Measurements from ENCODE around the gene SLC9A1.

GRCh38 chr1:27122652-27123051 is 32.3 kb downstream of the SLC9A1 start:
- TF ChIP-seq CBX5 (IDR thresholded peaks at IDR 0.05; ENCODE audit: low read depth, low read length): no peak
- TF ChIP-seq EZH2 (IDR thresholded peaks at IDR 0.05; ENCODE audit: low read depth, low read length, severe bottlenecking): no peak
- TF ChIP-seq, protein P1, sequence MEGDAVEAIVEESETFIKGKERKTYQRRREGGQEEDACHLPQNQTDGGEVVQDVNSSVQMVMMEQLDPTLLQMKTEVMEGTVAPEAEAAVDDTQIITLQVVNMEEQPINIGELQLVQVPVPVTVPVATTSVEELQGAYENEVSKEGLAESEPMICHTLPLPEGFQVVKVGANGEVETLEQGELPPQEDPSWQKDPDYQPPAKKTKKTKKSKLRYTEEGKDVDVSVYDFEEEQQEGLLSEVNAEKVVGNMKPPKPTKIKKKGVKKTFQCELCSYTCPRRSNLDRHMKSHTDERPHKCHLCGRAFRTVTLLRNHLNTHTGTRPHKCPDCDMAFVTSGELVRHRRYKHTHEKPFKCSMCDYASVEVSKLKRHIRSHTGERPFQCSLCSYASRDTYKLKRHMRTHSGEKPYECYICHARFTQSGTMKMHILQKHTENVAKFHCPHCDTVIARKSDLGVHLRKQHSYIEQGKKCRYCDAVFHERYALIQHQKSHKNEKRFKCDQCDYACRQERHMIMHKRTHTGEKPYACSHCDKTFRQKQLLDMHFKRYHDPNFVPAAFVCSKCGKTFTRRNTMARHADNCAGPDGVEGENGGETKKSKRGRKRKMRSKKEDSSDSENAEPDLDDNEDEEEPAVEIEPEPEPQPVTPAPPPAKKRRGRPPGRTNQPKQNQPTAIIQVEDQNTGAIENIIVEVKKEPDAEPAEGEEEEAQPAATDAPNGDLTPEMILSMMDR (IDR thresholded peaks at IDR 0.05; ENCODE audit: control extremely low read depth in 1 of 3, insufficient read depth in 1 of 3, low read depth in 1 of 3, low read length in 3 of 3): no peak
- no peak for TF ChIP-seq POLR2AphosphoS5 (IDR thresholded peaks at IDR 0.05; ENCODE audit: low read depth, low read length)
- no peak for TF ChIP-seq ZNF274 (IDR thresholded peaks at IDR 0.05; ENCODE audit: borderline replicate concordance, extremely low read depth, low read length)
- TF ChIP-seq SIN3A (conservative IDR thresholded peaks at IDR 0.05 in 1 of 2, IDR thresholded peaks at IDR 0.05 in 1 of 2; ENCODE audit: low read depth in 1 of 2, low read length in 2 of 2): no peak
- TF ChIP-seq CBX8 (IDR thresholded peaks at IDR 0.05; ENCODE audit: borderline replicate concordance, low read depth, low read length): no peak
- no peak for TF ChIP-seq TAF1 (IDR thresholded peaks at IDR 0.05; ENCODE audit: low read depth, low read length)
- TF ChIP-seq MAX (IDR thresholded peaks at IDR 0.05): no peak
- no peak for TF ChIP-seq E2F6 (IDR thresholded peaks at IDR 0.05)
- no peak for TF ChIP-seq SIX5 (IDR thresholded peaks at IDR 0.05; ENCODE audit: low read depth, low read length)
- no peak for TF ChIP-seq CEBPB (IDR thresholded peaks at IDR 0.05; ENCODE audit: low read depth, low read length)
- TF ChIP-seq EGR1 (IDR thresholded peaks at IDR 0.05; ENCODE audit: borderline replicate concordance, low read depth, low read length): no peak

Measured in H1 (cell line).